HCT116 (cell line): ENCODE data around the gene TMEM255A. TPM values are rescaled to one million over a fixed set of nuclear protein-coding genes. Genes with fewer than 3 reads are reported as not detected.

Experiments used
- ATAC-seq: fragments of 200-7000 bp; cut with Tn5 transposase; 2 replicates; pipeline ENCODE4 v1.9.1; 2020; ENCODE audit warnings: mild to moderate bottlenecking, moderate library complexity
- BruUV-seq: library from RNA; stranded (reverse); fragments of 400-500 nt; replicated peaks from 2 replicates; lab custom pipeline; 2021; lab: Mats Ljungman, UMichigan
- CTCF ChIA-PET: fragments of 300-600 bp; sonication (Branson Sonifier 250); formaldehyde crosslinking; loops from one replicate; lab custom pipeline; 2021; ENCODE audit warnings: antibody characterized with exemption; lab: Charles Lee
- POLR2A ChIA-PET: fragments of 300-600, 350-600 bp; sonication (Branson Sonifier 250); formaldehyde crosslinking; loops from one replicate; lab custom pipeline; 2021; ENCODE audit warnings: antibody characterized with exemption; lab: Charles Lee
- RAD21 ChIA-PET, 2 experiments: fragments of 300-600 bp; sonication (Branson Sonifier 250); formaldehyde crosslinking; loops; one replicate each; lab custom pipeline; 2023; ENCODE audit warnings: low total read pairs in 2 of 2; ENCODE audit not compliant: uncharacterized antibody in 2 of 2, unreplicated experiment in 2 of 2, low non-redundant PET in 1 of 2; lab: Charles Lee
- DNase-seq: peaks from one replicate; pipeline ENCODE4 v3.0.0-alpha.2; 2010; ENCODE audit warnings: low read depth, low spot score
- H2AFZ ChIP-seq: fragments of 200-600 bp; shearing (Covaris generic), sonication (generic); 2 replicates; pipeline ENCODE4 v1.6.1; 2017; ENCODE audit warnings: low read depth, mixed run types, mixed read lengths, antibody characterized with exemption, low read length; ENCODE audit not compliant: poor library complexity, severe bottlenecking
- H3K27ac ChIP-seq: 2 replicates; pipeline ENCODE4 v1.5.1; 2012; ENCODE audit warnings: low read depth, low read length
- H3K27me3 ChIP-seq: fragments of 200-600 bp; sonication (generic); 2 replicates; pipeline ENCODE4 v1.6.1; 2016; ENCODE audit warnings: mixed run types, low read length, mixed read lengths; ENCODE audit not compliant: insufficient read depth
- H3K36me3 ChIP-seq, 2 experiments: fragments of 200-500 bp in 1 of 2; fragments of 200-600 bp in 1 of 2; sonication (Bioruptor generic) in 1 of 2; sonication (generic) in 1 of 2; 2 replicates each; pipeline versions ENCODE4 v1.5.1 to v1.6.1; 2014 to 2016; ENCODE audit warnings: low read length in 2 of 2, inconsistent platforms in 1 of 2, mixed read lengths in 1 of 2, mixed run types in 1 of 2; ENCODE audit not compliant: insufficient read depth in 2 of 2, control insufficient read depth in 1 of 2
- H3K4me1 ChIP-seq, 2 experiments: fragments of 200-600 bp in 1 of 2; sonication (generic) in 1 of 2; 2 replicates each; pipeline versions ENCODE4 v1.5.1 to v1.6.1; 2012 to 2017; ENCODE audit warnings: low read length in 2 of 2, inconsistent platforms in 1 of 2, mild to moderate bottlenecking in 1 of 2, mixed read lengths in 1 of 2, mixed run types in 1 of 2, moderate library complexity in 1 of 2; ENCODE audit not compliant: insufficient read depth in 2 of 2, control insufficient read depth in 1 of 2
- H3K4me2 ChIP-seq: fragments of 200-600 bp; sonication (generic); 2 replicates; pipeline ENCODE4 v1.6.1; 2017; ENCODE audit warnings: mixed run types, low read length, mixed read lengths
- H3K4me3 ChIP-seq, 2 experiments: fragments of 200-600 bp in 1 of 2; sonication (generic) in 1 of 2; replicated peaks in 1 of 2; 2 replicates each; pipeline ENCODE4 v1.5.1; 2011 to 2016; ENCODE audit warnings: low read length in 2 of 2, control low read depth in 1 of 2, low read depth in 1 of 2, mild to moderate bottlenecking in 1 of 2, mixed read lengths in 1 of 2, mixed run types in 1 of 2
- H3K79me2 ChIP-seq: fragments of 200-600 bp; sonication (generic); 2 replicates; pipeline ENCODE4 v1.6.1; 2017; ENCODE audit warnings: mild to moderate bottlenecking, mixed run types, low read length, moderate library complexity, mixed read lengths; ENCODE audit not compliant: insufficient read depth
- H3K9ac ChIP-seq: fragments of 200-600 bp; sonication (generic); 2 replicates; pipeline ENCODE4 v1.6.1; 2016; ENCODE audit warnings: low read length, mixed read lengths
- H3K9me2 ChIP-seq: fragments of 200-600 bp; sonication (generic), shearing (Covaris generic); 2 replicates; pipeline ENCODE4 v1.6.1; 2017; ENCODE audit warnings: mixed run types, mild to moderate bottlenecking, moderate library complexity; ENCODE audit not compliant: insufficient read depth
- H3K9me3 ChIP-seq, 2 experiments: fragments of 200-500 bp in 1 of 2; fragments of 200-600 bp in 1 of 2; sonication (Bioruptor generic) in 1 of 2; sonication (generic) in 1 of 2; 2 replicates each; pipeline ENCODE4 v1.6.1; 2014 to 2017; ENCODE audit warnings: low read length in 2 of 2, mixed read lengths in 2 of 2, inconsistent platforms in 1 of 2, low read depth in 1 of 2, mild to moderate bottlenecking in 1 of 2, mixed run types in 1 of 2, moderate library complexity in 1 of 2; ENCODE audit not compliant: control insufficient read depth in 1 of 2, insufficient read depth in 1 of 2
- H4K20me1 ChIP-seq: fragments of 200-600 bp; sonication (generic), shearing (Covaris generic); 2 replicates; pipeline ENCODE4 v1.6.1; 2017; ENCODE audit warnings: mixed run types, mild to moderate bottlenecking, moderate library complexity; ENCODE audit not compliant: insufficient read depth
- CBX3 ChIP-seq: IDR thresholded peaks from 2 replicates; pipeline ENCODE4 v1.6.1; 2012; ENCODE audit warnings: low read depth
- CEBPB ChIP-seq: IDR thresholded peaks from 2 replicates; pipeline ENCODE4 v1.6.1; 2012; ENCODE audit warnings: low read depth
- EGR1 ChIP-seq: IDR thresholded peaks from 2 replicates; pipeline ENCODE4 v1.6.1; 2012; ENCODE audit warnings: low read depth
- EZH2 ChIP-seq: fragments of 200-600 bp; sonication (generic); IDR thresholded peaks from 2 replicates; pipeline ENCODE4 v1.6.1; 2017; ENCODE audit warnings: antibody characterized with exemption, mixed run types
- FOSL1 ChIP-seq: IDR thresholded peaks from 2 replicates; pipeline ENCODE4 v1.6.1; 2012; ENCODE audit warnings: low read depth
- MAX ChIP-seq: IDR thresholded peaks from 2 replicates; pipeline ENCODE4 v1.6.1; 2012
- SIN3A ChIP-seq: IDR thresholded peaks from 2 replicates; pipeline ENCODE4 v1.6.1; 2012; ENCODE audit warnings: low read depth
- SP1 ChIP-seq: IDR thresholded peaks from 2 replicates; pipeline ENCODE4 v1.6.1; 2012; ENCODE audit warnings: low read depth
- TCF7L2 ChIP-seq: IDR thresholded peaks from 2 replicates; pipeline ENCODE4 v1.7.0; 2011; ENCODE audit warnings: borderline replicate concordance, inconsistent platforms; ENCODE audit not compliant: insufficient read depth, insufficient read length; ENCODE audit errors: extremely low read depth
- YY1 ChIP-seq: IDR thresholded peaks from 2 replicates; pipeline ENCODE4 v1.6.1; 2011; ENCODE audit warnings: low read length, low read depth, moderate library complexity, mild to moderate bottlenecking; ENCODE audit not compliant: insufficient replicate concordance; ENCODE audit errors: extremely low read depth
- ZBTB33 ChIP-seq: IDR thresholded peaks from 2 replicates; pipeline ENCODE4 v1.6.1; 2011; ENCODE audit warnings: mild to moderate bottlenecking, low read length, moderate library complexity; ENCODE audit not compliant: insufficient replicate concordance; ENCODE audit errors: extremely low read depth
- ZFX ChIP-seq: fragments of 450-650 bp; IDR thresholded peaks from 2 replicates; pipeline ENCODE4 v1.6.1; 2017
- ZNF274 ChIP-seq: fragments of 200-500 bp; sonication (Bioruptor generic); IDR thresholded peaks from 2 replicates; pipeline ENCODE4 v1.6.1; 2014; ENCODE audit warnings: mild to moderate bottlenecking, low read depth, low read length, inconsistent platforms
- intact Hi-C: fragments of 100-400 bp; cut with micrococcal nuclease; formaldehyde crosslinking; loops from 2 replicates; pipeline ENCODE4 v1.10.0; 2022
- total RNA-seq: library from RNA; stranded (reverse); gene quantifications from one replicate; pipeline ENCODE4 v1.2.1, GENCODE V29; 2021; ENCODE audit not compliant: unreplicated experiment
- TF ChIP-seq, protein P1 (sequence below): IDR thresholded peaks from 2 replicates; pipeline ENCODE4 v1.6.1; 2012

Gene TMEM255A
- total RNA-seq, 1 experiment from 2014 or later = not detected

DNA sequence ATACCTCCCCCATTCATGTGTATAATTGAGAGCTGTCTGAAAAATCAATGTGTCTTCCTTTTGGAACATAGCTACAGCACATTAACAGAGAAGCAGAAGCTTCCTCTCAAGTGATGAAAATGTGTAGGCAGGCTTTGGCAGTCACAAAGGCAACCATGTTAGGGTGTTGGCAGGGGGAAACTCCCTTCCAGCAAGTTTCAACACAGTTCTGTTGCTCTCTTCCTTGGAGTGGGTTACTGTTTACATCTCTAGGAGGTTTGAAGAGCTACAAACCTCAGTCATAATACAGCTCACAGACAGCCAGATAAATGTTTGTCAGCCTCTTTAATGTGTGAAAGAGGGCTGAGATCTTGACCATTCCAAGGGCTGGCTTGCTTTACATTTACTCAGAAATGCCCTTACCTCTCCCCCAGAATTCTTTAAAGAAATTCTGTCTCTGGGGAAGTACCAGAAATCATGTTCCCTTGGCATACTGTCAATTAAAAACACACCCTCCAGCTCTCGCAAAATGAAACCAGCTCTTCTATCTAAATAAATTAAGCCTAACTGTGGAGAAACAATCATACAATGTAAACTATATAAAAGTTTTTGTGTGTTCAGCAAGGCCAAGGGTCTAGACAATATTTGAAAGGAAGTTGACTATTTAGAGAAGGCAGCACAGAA is 41.8 kb downstream of the TMEM255A start:
- ChIA-PET CTCF (no interaction called here), POLR2A (no interaction called here), RAD21 (no interaction called here)
- no peak overlapping the region for H2AFZ ChIP-seq
- no peaks in the 10 kb centered on the region for H3K4me1 ChIP-seq
- no peaks in the 10 kb centered on the region for H3K27me3 ChIP-seq
- BruUV-seq = no TSS peak
- H3K4me3 ChIP-seq = no peak overlapping the region
- intact Hi-C loops = no loop called here
- no peak overlapping the region for H3K27ac ChIP-seq
- no peaks in the 10 kb centered on the region for H3K9me3 ChIP-seq
- TF ChIP-seq FOSL1 = no peak
- no peak for TF ChIP-seq ZBTB33
- TF ChIP-seq YY1 = no peak
- no peak for TF ChIP-seq EZH2
- no peak for TF ChIP-seq CEBPB
- TF ChIP-seq EGR1 = no peak
- TF ChIP-seq CBX3 = no peak
- TF ChIP-seq SIN3A = no peak
- no peak for TF ChIP-seq SP1
- TF ChIP-seq, protein P1, sequence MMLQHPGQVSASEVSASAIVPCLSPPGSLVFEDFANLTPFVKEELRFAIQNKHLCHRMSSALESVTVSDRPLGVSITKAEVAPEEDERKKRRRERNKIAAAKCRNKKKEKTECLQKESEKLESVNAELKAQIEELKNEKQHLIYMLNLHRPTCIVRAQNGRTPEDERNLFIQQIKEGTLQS = no peak
- TF ChIP-seq ZFX = no peak
- TF ChIP-seq MAX = no peak
- no peak for TF ChIP-seq TCF7L2
- TF ChIP-seq ZNF274 = no peak
- no peak overlapping the region for H3K9ac ChIP-seq
- DNase-seq (no peak), ATAC-seq (no peak)
- no peaks in the 10 kb centered on the region for H3K36me3 ChIP-seq
- H3K4me2 ChIP-seq = no peak overlapping the region
- no peaks in the 10 kb centered on the region for H4K20me1 ChIP-seq
- H3K9me2 ChIP-seq = no peaks in the 10 kb centered on the region
- no peaks in the 10 kb centered on the region for H3K79me2 ChIP-seq
